GM19023 (cell line): ENCODE results near the gene CNOT11.
"Not testable (repeated sequence)": the region's sequence is repeated elsewhere in the genome, so short reads cannot be mapped to it uniquely, and the experiment has no call there.

Experiments
- ATAC-seq: cut with Tn5 transposase; IDR thresholded peaks from one replicate; pipeline ENCODE4 v1.9.1; 2021; ENCODE audit warnings: mild to moderate bottlenecking, moderate library complexity; ENCODE audit not compliant: unreplicated experiment

The CNOT11 gene

DNA sequence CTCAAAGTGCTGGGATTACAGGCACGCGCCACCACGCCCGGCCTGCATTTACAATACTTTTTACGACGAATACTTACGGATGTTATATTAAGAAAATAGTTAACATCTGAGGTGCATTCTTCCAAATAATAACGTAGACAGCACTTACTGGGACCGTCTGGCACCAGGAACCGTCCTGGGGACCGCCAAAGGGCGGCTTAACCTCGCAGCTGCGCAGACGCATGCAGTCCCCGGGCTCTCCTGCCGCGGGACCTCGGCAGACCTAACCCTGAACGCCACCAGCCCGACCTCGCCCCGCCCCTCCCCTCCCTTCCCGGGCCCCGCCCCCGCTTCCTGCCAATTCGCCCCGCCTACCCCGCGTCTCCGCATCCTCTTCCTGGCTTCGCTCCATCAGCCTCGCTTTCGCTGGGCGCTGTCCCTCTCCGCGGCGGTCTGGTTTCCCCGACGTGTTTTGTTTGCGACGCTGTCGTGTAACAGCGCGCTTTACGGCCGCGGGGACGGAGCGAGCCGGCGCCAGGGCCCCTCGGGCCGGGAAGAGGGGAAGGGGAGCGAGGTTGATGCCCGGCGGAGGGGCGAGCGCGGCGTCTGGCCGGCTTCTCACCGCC lies at the start of gene CNOT11:
TSS of gene CNOT11 (plus strand) at position 479 of the 605 bp plus-strand sequence. CDS start at position 558, 79 bp downstream.
- peak; percentile 91 for ATAC-seq

DNA sequence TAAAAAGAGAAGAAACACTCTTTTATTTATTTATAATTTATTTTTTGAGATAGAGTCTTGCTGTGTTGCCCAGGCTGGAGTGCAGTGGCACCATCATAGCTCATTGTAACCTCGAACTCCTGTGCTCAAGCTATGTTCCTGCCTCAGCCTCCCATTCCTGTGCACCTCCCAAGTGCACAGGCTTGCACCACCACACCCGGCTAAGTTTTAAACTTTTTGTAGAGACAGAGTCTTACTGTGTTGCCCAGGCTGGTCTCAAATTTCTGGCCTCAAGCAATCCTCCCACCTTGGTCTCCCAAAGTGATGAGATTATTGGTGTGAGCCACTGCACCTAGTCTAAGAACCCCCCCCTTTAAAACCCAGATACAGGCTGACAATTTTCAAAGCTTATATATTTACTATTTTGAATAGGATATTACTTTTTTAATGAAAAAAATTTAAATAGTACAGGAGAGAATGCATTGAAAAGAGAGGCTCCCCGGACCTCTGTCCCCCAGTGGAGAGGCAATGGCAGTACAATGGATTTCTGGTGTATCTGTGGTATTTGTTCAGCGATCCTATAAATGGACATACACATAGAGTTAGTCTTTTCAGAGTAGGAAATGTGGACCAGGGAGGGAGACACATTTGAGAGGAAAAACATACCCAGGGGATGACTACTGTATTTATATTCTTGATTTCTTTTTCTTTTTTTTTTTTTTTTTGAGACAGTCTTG lies 48.1 kb upstream of the CNOT11 start:
- no peak for ATAC-seq

DNA sequence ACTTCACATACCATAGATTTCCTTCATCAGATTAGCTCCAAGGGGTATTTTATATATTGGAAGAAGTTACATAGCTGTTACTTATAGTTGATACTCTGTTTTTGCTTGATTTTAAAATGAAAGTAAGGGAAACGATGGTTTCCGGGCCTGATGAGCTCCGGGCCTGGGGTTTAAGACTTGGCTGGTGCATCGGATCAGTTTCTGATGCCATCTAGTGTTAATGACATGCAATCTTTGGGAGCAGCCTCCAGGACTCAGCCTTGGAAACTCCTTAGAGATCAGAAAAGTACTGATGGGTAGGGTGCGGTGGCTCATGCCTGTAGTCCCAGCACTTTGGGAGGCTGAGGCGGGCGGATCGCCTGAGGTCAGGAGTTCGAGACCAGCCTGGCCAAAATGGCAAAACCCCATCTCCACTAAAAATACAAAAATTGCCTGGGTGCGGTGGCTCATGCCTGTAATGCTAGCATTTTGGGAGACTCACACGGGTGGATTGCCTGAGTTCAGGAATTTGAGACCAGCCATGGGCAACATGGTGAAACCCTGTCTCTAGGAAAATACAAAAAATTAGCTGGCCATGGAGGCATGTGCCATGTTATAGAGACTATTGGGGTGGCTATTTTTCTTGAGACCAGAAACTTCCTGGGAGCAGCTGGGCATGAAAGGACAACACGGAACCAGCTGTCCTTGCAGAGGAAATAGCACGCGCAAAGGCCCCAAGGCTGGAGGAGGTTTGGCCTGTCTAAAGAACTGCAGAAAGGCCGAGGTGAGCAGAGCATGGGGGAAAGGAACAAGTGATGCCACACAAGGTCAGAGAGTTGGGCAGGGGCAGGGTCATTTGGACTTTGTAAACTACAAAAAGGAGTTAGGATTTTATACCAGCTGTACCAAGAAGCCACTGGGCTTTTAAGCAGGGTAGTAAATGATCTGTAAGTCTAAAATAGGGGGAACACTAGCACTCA lies 46.9 kb upstream of the CNOT11 start:
- ATAC-seq = no peak

DNA sequence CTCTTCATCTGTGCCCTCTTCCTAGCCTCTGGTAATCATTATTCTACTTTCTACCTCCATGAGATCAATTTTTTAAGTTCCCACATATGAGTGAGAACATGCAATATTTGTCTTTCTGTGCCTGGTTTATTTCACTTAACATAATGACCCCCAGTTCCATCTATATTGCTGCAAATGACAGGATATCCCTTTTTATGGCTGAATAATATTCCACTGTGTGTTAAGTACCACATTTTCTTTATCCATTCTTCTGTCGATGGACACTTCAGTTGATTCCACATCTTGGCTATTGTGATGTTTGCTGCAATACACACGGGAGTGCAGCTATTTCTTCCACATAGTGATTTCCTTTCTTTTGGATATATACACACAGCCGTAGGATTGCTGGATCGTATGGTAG lies 43.9 kb upstream of the CNOT11 start:
- no peak for ATAC-seq

GRCh38 chr2:101219246-101219645 lies 33.4 kb upstream of the CNOT11 start:
- no peak for ATAC-seq

DNA sequence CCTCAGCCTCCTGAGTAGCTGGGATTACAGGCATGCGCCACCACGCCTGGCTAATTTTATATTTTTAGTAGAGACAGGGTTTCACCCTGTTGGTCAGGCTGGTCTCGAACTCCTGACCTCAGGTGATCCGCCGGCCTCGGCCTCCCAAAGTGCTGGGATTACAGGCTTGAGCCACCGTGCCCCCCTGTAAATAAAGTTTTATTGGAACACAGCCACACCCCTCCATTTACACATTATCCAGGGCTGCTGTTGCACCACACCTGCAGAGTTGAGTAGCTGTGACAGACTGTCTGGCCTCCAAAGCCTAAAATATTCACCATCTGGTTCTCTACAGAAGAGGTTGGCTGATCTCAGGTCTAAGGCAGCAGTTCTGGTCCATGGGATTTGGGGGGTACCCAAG lies 32.6 kb upstream of the CNOT11 start:
- not testable (repeated sequence) for ATAC-seq

GRCh38 chr2:101223814-101224231 lies 28.9 kb upstream of the CNOT11 start:
- peak; percentile 98 for ATAC-seq

- ATAC-seq = no peak
These were observed 22.1 kb upstream of the CNOT11 start for GRCh38 chr2:101230541-101231001.

- ATAC-seq = no peak
These were observed 21.4 kb upstream of the CNOT11 start for GRCh38 chr2:101231240-101231639.

DNA sequence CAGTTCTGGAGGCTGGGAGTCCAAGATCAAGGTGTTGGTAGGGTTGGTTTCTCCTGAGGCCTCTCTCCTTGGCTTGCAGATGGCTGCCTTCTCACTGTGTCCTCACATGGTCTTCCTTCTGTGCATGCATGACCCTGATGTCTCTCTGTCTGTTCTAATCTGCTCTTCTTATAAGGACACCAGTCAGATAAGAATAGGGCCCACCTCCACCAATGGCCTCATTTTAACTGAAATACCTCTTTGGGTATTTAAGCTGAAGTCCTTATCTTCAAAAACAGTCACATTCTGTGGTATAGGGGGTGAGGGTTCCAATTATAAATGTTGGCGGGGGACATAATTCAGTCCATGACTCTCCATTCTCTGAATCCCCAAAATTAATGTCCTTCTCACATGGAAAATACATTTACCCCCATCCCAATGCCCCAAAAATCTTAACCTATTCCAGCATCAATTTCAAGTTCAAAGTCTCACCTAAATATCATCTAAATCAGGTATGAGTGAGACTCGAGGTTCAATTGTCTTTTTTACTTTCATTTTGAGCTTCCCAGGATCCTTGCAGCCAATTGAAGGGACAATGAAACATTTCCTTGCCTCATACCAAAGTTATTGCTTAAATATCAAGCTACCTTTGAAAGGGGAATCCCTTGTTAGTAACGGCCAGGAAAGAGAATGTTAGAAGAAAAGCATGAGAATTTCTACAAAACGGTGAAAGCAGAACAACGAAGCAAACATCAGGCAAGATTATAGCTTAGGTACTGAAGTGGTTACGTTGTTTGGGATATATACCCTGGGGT lies 20.6 kb upstream of the CNOT11 start:
- no peak for ATAC-seq

GRCh38 chr2:101232770-101233169 lies 19.9 kb upstream of the CNOT11 start:
- ATAC-seq = no peak

DNA sequence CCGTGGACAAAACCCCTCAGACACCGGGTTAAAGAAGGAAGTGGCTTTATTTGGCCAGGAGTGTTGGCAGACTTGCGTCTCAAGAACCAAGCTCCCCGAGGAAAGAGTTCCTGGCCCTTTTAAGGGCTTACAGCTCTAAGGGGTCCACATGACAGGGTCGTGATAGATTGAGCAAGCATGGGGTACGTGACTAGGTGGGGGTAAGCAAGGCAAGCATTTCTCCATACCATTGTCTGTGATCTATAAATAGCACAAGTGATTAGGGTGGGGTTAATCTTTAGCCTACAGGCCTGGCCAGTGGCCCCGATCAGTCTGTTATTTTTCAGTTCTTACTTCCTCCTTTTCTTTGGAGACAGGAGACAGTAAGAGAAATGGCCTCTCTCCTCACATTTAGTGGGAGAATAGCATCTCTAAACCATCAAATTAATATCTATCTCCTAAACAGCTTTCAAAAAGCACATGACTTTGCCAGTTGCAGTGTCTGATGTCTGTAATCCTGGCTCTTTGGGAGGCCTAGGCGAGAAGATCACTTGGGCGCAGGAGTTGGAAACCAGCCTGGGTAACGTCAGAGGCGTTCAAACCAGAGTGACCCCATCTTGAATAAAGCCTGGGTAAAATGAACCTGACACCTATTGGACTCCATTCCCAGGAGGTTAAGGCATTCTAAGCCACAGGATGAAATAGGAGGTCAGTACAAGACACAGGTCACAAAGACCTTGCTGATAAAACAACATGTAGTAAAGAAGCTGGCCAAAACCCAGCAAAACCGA lies 18.3 kb upstream of the CNOT11 start:
- no peak for ATAC-seq

- ATAC-seq = not testable (repeated sequence)
These were observed 16.7 kb upstream of the CNOT11 start for GRCh38 chr2:101235956-101236355.

- not testable (repeated sequence) for ATAC-seq
These were observed 14.7 kb upstream of the CNOT11 start for GRCh38 chr2:101237944-101238343.

DNA sequence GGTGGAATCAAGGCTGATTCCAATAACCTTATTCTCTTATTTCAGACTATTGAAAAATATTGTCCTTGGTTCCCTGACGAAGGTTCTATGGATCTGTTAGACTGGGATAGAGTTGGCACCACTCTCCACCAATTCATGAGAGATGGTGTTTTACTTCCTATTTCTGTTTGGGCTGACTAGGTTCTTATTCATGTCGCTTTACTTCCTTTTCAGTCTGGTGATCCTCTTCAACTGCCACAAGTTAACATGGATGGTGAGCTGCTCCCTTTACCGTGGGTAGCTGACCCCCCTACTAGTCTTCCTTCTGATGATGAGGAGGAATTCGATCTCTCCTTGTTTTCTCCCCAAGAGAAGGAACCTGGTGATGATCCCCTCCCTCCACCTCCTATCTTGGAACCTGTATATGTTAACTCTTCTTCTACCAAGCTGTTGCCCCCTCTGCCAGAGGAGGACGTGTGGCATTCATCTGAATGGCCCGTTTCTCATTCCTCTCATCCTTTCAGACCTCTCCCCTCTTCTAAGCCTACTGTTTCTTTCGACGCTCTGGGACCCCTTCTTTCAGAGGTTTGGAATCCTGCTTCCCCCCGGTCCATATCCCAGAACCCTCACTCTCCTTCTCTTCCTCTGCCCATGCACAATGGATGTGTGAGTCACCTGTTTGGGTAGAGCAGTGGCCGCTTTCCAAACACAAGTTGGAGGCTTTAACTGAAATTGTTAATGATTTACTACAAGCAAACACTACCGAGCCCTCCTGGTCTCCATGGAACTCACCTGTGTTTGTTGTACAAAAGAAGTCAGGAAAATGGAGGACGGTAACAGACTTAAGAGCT lies 13.5 kb upstream of the CNOT11 start:
- ATAC-seq = no peak

DNA sequence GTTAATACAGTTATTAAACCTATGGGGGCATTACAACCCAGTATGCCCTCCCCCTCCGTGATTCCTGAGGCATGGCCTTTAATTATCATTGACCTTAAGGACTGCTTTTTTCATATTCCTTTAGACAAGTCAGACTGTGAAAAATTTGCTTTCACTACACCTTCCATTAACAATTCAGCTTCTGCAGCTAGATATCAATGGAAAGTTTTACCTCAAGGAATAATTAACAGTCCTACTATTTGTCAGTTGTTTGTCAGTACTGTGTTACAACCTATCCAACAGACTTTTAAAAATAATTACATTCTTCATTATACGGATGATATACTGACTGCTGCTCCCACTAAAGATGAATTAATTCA lies 12.9 kb upstream of the CNOT11 start:
- ATAC-seq = not testable (repeated sequence)

GRCh38 chr2:101240694-101241093 lies 12.0 kb upstream of the CNOT11 start:
- not testable (repeated sequence) for ATAC-seq

- ATAC-seq = no peak
These were observed 11.5 kb upstream of the CNOT11 start for GRCh38 chr2:101241158-101241557.

- ATAC-seq = not testable (repeated sequence)
These were observed 8.3 kb upstream of the CNOT11 start for GRCh38 chr2:101244373-101244772.
